SJCRH30 (cell line): ENCODE measurements around the gene CTNNA3. TPM values are rescaled to one million over a fixed set of nuclear protein-coding genes. Genes with fewer than 3 reads are reported as not detected.
A peak's percentile ranks its signal among the peaks of the same experiment; 100 is the strongest.
"Not testable (repeated sequence)": the region's sequence is repeated elsewhere in the genome, so short reads cannot be mapped to it uniquely, and the experiment has no call there.

Experiments used
- DNase-seq, 2 experiments: peaks; one replicate each; pipeline ENCODE4 v3.0.0-alpha.2; 2015 to 2020
- H3K27ac ChIP-seq: fragments of 250-450 bp; sonication (Bioruptor Pico); 2 replicates; pipeline ENCODE4 v1.5.1; 2020; ENCODE audit warnings: mild to moderate bottlenecking, moderate library complexity
- H3K27me3 ChIP-seq: fragments of 250-450 bp; sonication (Bioruptor Pico); 2 replicates; pipeline ENCODE4 v1.5.1; 2020; ENCODE audit warnings: mild to moderate bottlenecking, moderate library complexity
- H3K36me3 ChIP-seq: fragments of 250-450 bp; sonication (Bioruptor Pico); 2 replicates; pipeline ENCODE4 v1.5.1; 2020; ENCODE audit warnings: mild to moderate bottlenecking, moderate library complexity
- H3K4me1 ChIP-seq: fragments of 250-450 bp; sonication (Bioruptor Pico); 2 replicates; pipeline ENCODE4 v1.5.1; 2020; ENCODE audit warnings: mild to moderate bottlenecking, moderate library complexity
- H3K4me3 ChIP-seq: fragments of 250-450 bp; sonication (Bioruptor Pico); 2 replicates; pipeline ENCODE4 v1.5.1; 2020; ENCODE audit warnings: mild to moderate bottlenecking, moderate library complexity
- H3K9me3 ChIP-seq: fragments of 250-450 bp; sonication (Bioruptor Pico); replicated peaks from 2 replicates; pipeline ENCODE4 v1.5.1; 2020; ENCODE audit warnings: mild to moderate bottlenecking, moderate library complexity
- total RNA-seq: library from RNA; depleted of rRNA; stranded (reverse); fragments of >200 nt; shearing (Covaris generic); gene quantifications from 2 replicates; pipeline ENCODE4 v1.2.3, GENCODE V29; 2014; rRNA removed

Gene CTNNA3
- total RNA-seq: 2.7 and 2.9 TPM in 2 replicates

DNA sequence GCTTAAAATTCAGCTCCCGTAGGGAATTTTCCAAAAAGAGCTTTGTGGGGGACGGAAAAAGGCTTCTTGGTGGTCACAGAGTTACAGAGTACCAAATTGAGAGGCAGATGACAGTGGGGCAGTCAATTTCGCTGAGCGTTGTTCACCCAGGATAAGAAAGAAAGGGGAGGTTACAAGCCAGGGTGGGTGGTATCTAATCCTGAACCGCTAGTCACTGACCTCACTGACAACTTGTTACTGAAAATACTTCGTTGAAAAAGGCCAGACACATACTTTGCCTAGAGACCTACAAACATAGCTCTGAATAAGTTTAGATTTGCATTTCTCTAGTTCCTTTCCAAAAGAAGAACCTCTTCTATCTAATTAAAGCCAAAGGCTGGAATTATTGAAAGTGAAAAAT is at the start of gene CTNNA3:
Gene CTNNA3, minus strand, starts transcription at position 167 of the 400 bp plus-strand sequence.
- Histone ChIP-seq H3K27me3 (no peaks in the 10 kb centered on the region), H3K9me3 (no peaks in the 10 kb centered on the region), H3K4me1 (no peaks in the 10 kb centered on the region), H3K4me3 (peak within 1 kb of the TSS; percentile 55), H3K27ac (peak within 1 kb of the TSS; percentile 47; the same call in 1 of the 2 replicates), H3K36me3 (no peaks in the 10 kb centered on the region)
- peak; percentile 12 to 43 for DNase-seq

DNA sequence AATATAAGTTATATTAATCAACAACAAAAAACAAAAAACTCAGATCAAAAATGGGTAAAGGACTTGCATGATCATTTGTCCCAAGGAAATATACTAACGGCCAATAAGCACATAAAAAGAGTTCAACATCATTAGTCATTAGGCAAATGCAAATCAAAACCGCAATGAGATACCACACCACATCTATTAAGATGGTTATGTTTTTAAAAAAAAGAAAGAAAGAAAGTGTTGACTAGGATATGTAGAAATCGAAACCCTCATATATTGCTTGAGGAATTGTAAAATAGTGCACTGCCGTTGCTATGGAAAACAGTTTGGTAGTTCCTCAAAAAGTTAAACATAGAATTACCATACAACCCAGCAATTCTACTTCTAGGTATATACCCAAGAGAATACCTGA is 39.4 kb upstream of the CTNNA3 start:
- no peaks in the 10 kb centered on the region for H3K27me3 ChIP-seq

DNA sequence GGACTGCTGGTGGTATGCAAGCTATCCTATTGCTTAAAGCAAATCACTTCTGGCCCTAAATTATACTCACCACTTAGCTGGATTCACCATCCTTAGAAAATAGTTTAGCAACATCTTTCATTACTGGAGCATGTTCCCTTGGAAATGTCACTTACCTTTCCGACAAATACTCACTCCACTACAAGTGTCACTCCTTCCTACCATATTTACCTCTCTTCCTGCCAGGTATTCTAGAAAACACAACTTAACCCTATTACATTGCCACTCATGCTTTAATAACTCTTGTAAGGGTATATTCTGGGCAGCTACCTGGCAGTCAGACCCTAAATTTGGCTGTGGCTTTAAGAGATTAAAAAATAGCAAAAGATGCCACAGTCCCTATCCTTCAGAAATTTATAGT is 37.5 kb upstream of the CTNNA3 start:
- Histone ChIP-seq H3K36me3 (no peaks in the 10 kb centered on the region), H3K4me3 (no peak overlapping the region), H3K4me1 (0 out of 2 replicates have a peak, but pooled peaks cover 7% of the 10 kb centered on the region), H3K9me3 (no peaks in the 10 kb centered on the region), H3K27ac (no peak overlapping the region), H3K27me3 (no peaks in the 10 kb centered on the region)
- no peak for DNase-seq

More for the DNA sequence above, 39.4 kb upstream of the CTNNA3 start:
- DNase-seq: no peak
- no peak overlapping the region for H3K27ac ChIP-seq
- no peak overlapping the region for H3K4me3 ChIP-seq
- 0 out of 2 replicates have a peak, but pooled peaks cover 7% of the 10 kb centered on the region for H3K4me1 ChIP-seq
- no peaks in the 10 kb centered on the region for H3K36me3 ChIP-seq
- no peaks in the 10 kb centered on the region for H3K9me3 ChIP-seq

DNA sequence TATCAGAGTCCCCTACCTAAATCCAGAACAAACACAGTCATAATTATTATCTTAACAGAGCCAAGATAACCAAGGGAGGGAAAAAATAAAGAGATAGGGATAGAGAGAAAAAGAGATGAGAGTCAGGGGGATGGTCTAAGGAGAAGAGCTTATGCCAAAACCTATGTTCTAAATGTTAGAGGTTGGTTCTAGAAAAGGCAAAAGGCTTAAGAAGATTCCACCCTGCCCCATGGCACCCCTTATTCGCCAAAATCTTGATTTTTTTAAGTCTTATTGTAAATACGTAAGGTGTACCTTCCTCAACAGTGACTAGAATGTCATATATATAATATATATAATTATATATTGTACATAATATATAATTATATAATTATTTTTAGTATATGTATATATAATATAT is 29.6 kb upstream of the CTNNA3 start:
- H3K27me3 ChIP-seq: no peaks in the 10 kb centered on the region
- H3K27ac ChIP-seq: no peak overlapping the region
- no peaks in the 10 kb centered on the region for H3K36me3 ChIP-seq
- H3K4me1 ChIP-seq: no peaks in the 10 kb centered on the region
- no peak for DNase-seq
- no peak overlapping the region for H3K4me3 ChIP-seq
- H3K9me3 ChIP-seq: no peaks in the 10 kb centered on the region

DNA sequence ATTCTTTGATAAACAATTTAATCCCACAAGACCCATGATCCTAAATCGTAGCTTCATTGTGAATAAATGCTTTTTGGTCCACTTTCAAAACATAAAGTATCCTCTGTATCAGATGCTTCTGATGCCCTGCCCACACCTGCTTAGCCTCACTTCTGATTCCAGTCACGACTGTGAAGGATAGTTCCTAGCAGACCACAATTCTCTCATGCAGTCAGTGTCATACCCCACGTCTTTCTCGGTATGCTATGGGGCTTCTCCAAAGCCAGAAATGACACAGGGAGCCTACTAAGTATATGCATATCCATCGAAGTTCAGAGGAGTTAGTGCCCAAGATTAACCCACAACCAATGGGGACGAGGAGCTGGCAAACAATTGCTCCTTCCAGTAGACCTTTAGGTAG is 27.6 kb upstream of the CTNNA3 start:
- H3K27ac ChIP-seq: no peak overlapping the region
- no peaks in the 10 kb centered on the region for H3K4me1 ChIP-seq
- no peaks in the 10 kb centered on the region for H3K27me3 ChIP-seq
- no peak for DNase-seq
- H3K36me3 ChIP-seq: no peaks in the 10 kb centered on the region
- H3K9me3 ChIP-seq: no peaks in the 10 kb centered on the region
- no peak overlapping the region for H3K4me3 ChIP-seq

DNA sequence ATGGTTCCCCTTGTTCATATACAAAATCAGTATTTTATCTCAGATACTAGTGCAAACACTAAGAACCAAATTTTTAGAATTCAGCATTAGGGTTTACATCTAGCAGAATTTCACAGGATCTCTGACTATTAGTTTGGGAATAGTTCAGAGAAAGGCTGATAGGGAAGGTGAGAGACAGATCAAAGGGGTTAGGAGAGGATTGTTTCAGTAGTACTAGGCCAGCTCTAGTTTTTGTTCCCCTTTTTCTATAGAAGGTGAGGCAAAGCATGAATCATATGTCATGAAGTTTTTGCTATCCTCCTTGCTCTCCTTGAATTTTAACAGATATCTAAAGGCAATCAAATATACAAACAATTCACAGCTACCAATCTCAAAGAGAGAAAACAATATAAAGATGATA is 26.1 kb upstream of the CTNNA3 start:
- no peaks in the 10 kb centered on the region for H3K36me3 ChIP-seq

DNA sequence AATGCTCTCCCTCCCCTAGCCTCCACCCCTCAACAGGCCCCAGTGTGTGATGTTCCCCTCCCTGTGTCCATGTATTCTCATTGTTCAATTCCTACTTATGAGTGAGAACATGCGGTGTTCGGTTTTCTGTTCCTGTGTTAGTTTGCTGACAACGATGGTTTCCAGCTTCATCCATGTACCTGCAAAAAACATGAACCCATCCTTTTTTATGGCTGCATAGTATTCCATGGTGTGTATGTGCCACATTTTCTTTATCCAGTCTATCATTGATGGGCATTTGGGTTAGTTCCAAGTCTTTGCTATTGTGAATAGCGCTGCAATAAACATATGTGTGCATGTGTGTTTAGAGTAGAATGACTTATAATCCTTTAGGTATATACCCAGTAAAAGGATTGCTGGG is 20.5 kb upstream of the CTNNA3 start:
- H3K27me3 ChIP-seq, DNase-seq, H3K36me3 ChIP-seq, H3K4me1 ChIP-seq, H3K4me3 ChIP-seq, H3K9me3 ChIP-seq, H3K27ac ChIP-seq: not testable (repeated sequence)

More for the DNA sequence above, 26.1 kb upstream of the CTNNA3 start:
- H3K4me3 ChIP-seq: no peak overlapping the region
- no peak for DNase-seq
- no peaks in the 10 kb centered on the region for H3K9me3 ChIP-seq
- H3K27me3 ChIP-seq: no peaks in the 10 kb centered on the region
- H3K27ac ChIP-seq: no peak overlapping the region
- H3K4me1 ChIP-seq: no peaks in the 10 kb centered on the region

DNA sequence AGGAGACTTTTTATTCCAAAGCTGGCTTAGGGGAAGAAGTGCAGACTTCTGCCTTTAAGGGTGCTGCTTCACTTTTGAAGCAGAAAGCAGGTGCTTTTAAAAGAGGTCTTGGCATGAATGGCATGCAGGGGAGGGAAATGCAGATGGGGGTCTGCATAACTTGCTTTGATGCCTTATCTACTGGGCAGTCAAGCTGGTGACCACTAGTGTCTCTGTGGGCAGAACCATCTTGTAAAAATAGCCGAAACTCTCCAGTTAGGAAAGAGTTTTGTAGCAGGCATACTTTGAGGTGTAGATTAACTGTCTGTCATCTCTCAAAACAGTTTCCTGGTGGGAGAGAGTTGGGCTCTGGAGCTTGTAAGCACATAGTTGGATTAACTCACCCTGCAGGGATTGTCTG is 9.9 kb upstream of the CTNNA3 start:
- Histone ChIP-seq H3K4me1 (no peaks in the 10 kb centered on the region), H3K27ac (no peak overlapping the region), H3K27me3 (no peaks in the 10 kb centered on the region), H3K4me3 (no peak overlapping the region), H3K36me3 (no peaks in the 10 kb centered on the region), H3K9me3 (no peaks in the 10 kb centered on the region)
- no peak for DNase-seq

DNA sequence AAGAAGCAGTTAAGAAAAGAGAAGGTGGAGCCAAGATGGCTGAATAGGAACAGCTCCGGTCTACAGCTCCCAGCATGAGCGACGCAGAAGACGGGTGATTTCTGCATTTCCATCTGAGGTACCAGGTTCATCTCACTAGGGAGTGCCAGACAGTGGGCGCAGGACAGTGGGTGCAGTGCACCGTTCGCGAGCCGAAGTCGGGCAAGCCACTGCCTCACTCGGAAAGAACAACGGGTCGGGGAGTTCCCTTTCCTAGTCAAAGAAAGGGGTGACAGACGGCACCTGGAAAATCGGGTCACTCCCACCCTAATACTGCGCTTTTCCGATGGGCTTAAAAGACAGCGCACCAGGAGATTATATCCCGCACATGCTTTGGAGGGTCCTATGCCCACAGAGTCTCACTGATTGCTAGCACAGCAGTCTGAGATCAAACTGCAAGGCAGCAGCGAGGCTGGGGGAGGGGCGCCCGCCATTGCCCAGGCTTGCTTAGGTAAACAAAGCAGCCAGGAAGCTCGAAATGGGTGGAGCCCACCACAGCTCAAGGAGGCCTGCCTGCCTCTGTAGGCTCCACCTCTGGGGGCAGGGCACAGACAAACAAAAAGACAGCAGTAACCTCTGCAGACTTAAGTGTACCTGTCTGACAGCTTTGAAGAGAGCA is 3.7 kb upstream of the CTNNA3 start:
- not testable (repeated sequence) for H3K4me3 ChIP-seq

DNA sequence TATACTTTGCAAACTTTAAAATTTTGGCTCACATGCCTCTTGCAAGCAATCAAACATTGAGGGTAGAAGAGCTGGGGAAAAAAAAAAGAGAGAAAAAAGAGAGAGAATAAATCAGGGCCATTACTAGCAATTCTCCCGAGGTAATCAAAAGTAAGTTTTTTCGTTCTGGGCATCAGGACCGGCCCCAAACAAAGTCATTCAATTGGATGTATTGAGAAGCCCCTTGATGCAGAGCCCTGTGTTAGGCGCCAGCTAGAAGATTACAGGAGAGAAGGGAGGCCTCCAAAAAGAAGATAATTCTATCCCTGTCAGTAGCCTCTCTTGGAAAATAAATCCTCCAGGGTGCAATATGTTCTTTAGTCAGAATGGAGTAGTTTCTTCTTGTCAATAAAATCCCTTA is 2.2 kb upstream of the CTNNA3 start:
- no peak overlapping the region for H3K27ac ChIP-seq
- no peaks in the 10 kb centered on the region for H3K4me1 ChIP-seq
- no peaks in the 10 kb centered on the region for H3K36me3 ChIP-seq
- H3K4me3 ChIP-seq: no peak overlapping the region; the same call in 1 of the 2 replicates
- no peaks in the 10 kb centered on the region for H3K9me3 ChIP-seq
- no peak for DNase-seq
- no peaks in the 10 kb centered on the region for H3K27me3 ChIP-seq

More for the DNA sequence above, 3.7 kb upstream of the CTNNA3 start:
- H3K27me3 ChIP-seq, H3K27ac ChIP-seq, DNase-seq, H3K36me3 ChIP-seq, H3K4me1 ChIP-seq, H3K9me3 ChIP-seq: not testable (repeated sequence)

DNA sequence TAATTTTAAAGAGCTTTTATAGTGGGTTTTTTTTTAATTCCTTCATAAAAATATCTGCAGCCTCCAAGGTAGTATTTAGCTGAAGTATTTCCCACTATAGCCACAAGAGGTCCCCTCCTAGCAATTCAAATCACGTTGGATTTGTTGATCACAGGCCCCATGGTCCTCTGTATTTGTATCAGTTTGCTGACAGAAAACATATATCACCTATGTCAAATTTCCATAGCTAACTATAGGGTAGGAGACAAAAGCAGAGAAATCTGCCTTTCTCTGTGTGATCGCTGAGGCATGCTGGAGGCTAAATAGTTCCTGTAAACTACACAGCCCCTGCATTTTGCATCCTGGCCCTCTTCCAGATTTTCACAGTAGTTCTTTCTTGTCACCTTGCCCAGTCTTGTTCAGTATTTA is 1.7 kb upstream of the CTNNA3 start:
- H3K27ac ChIP-seq: no peak overlapping the region
- H3K27me3 ChIP-seq: no peaks in the 10 kb centered on the region
- DNase-seq: peak; percentile 11 to 60

DNA sequence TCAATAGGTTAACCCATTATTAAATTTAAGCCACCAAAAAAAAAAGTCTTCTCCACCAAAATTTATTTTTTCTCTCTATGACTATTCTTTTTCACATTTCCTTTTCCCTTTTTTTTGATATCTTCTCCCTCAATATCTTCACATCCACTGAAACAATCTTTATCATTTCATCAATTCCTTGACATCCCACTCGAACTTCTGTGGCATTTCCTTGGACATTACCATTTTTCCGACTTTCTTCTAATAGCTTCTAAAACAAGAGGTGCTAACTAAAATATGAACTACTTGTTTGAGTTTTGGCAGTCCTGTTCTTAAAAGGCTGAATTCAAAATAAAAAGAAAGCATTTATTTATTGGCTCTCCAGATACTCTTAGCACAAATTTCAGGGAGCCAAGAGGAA is 684 bp upstream of the CTNNA3 start:
- no peaks in the 10 kb centered on the region for H3K27me3 ChIP-seq
- H3K36me3 ChIP-seq: no peaks in the 10 kb centered on the region
- H3K4me3 ChIP-seq: no peak overlapping the region
- no peak overlapping the region for H3K27ac ChIP-seq
- DNase-seq: no peak
- no peaks in the 10 kb centered on the region for H3K9me3 ChIP-seq
- H3K4me1 ChIP-seq: no peaks in the 10 kb centered on the region

More for the DNA sequence above, 1.7 kb upstream of the CTNNA3 start:
- Histone ChIP-seq H3K9me3 (no peaks in the 10 kb centered on the region), H3K4me1 (no peaks in the 10 kb centered on the region), H3K4me3 (peak overlapping the region; percentile 10; the same call in 1 of the 2 replicates), H3K36me3 (no peaks in the 10 kb centered on the region)

DNA sequence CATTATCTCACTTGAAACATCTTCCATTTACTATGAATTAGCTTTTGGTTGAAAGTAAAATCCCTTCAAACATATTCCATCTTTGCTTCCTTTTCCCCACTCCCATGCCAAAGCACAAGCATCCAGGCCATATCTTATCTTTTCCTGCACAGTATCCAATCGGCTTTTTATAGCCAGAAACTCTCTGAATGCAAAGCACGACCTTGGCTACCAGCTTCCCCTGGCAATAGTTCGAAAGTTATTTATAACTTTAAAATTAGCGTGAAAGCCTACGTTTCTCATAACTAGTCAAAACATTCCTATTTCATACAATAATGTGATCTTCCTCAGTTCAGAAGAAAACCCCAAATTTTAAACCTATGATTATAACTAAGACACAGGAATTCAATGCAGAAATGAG is 440 bp downstream of the CTNNA3 start:
- peak overlapping the region; percentile 55 for H3K4me3 ChIP-seq
- no peaks in the 10 kb centered on the region for H3K9me3 ChIP-seq
- H3K27me3 ChIP-seq: no peaks in the 10 kb centered on the region
- no peaks in the 10 kb centered on the region for H3K36me3 ChIP-seq
- no peaks in the 10 kb centered on the region for H3K4me1 ChIP-seq
- H3K27ac ChIP-seq: peak overlapping the region; percentile 47; the same call in 1 of the 2 replicates
- DNase-seq: peak in 1 of 2 experiments; percentile 34

DNA sequence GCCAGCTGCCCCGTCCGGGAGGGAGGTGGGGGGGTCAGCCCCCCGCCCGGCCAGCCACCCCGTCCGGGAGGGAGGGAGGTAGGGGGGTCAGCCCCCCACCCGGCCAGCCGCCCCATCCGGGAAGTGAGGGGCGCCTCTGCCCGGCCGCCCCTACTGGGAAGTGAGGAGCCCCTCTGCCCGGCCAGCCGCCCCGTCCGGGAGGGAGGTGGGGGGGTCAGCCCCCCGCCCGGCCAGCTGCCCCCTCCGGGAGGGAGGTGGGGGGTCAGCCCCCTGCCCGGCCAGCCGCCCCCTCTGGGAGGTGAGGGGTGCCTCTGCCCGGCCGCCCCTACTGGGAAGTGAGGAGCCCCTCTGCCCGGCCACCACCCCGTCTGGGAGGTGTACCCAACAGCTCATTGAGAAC is 4.1 kb downstream of the CTNNA3 start:
- not testable (repeated sequence) for DNase-seq, H3K36me3 ChIP-seq, H3K4me3 ChIP-seq, H3K27ac ChIP-seq, H3K27me3 ChIP-seq, H3K9me3 ChIP-seq, H3K4me1 ChIP-seq

DNA sequence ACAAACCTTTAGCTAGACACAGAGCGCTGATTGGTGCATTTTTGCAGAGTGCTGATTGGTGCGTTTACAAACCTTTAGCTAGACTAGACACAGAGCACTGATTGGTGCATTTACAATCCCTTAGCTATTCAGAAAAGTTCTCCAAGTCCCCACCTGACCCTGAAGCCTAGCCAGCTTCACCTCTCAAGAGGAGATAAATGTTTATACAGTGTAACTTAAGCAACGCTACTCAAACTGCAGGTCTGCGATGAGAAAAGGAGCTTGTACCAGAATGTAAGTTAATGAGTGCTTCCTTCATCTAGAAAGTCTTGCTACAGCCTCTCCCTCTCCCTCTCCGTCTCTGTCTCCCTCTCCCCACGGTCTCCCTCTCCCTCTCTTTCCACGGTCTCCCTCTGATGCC is 5.5 kb downstream of the CTNNA3 start:
- not testable (repeated sequence) for DNase-seq, H3K27me3 ChIP-seq, H3K4me3 ChIP-seq, H3K9me3 ChIP-seq, H3K4me1 ChIP-seq, H3K27ac ChIP-seq, H3K36me3 ChIP-seq

DNA sequence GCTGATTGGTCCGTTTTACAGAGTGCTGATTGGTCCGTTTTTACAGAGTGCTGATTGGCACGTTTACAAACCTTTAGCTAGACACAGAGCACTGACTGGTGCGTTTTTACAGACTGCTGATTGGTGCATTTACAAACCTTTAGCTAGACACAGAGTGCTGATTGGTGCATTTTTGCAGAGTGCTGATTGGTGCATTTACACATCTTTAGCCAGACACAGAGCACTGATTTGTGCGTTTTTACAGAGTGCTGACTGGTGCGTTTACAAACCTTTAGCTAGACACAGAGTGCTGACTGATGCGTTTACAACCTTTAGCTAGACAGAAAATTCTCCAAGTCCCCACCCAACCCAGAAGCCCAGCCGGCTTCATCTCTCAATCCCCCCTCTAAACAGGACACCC is 11.9 kb downstream of the CTNNA3 start:
- H3K4me1 ChIP-seq, H3K36me3 ChIP-seq, H3K9me3 ChIP-seq, H3K27me3 ChIP-seq, H3K27ac ChIP-seq, DNase-seq, H3K4me3 ChIP-seq: not testable (repeated sequence)
